ENCODE results near the gene DNASE1L1. TPM values are rescaled to one million over a fixed set of nuclear protein-coding genes. Genes with fewer than 3 reads are reported as not detected.

Gene DNASE1L1
- total and polyA plus RNA-seq, 2 of the 13 experiments (the other 11 are each of a cell fraction or from before 2014, with no cell fraction given) = 4.7 to 12.3 TPM

DNA sequence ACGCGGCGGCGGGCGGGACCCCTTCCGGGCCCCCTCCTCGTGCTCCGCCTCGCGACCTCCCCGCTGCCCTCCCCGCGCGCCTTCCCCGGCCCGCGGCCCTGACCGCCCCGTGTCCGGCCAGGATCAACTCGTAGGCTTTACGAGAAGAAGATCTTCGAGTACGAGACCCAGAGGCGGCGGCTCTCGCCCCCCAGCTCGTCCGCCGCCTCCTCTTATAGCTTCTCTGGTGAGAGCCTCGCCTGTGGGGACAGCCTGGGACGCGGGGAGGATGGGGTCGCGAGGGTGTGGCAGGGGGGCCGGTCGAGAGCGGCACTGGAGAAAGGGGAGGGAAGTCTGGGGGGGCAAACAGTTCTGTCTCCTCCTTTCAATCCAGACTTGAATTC is 29.5 kb downstream of the DNASE1L1 start (continued):
- TF ChIP-seq, protein P1, sequence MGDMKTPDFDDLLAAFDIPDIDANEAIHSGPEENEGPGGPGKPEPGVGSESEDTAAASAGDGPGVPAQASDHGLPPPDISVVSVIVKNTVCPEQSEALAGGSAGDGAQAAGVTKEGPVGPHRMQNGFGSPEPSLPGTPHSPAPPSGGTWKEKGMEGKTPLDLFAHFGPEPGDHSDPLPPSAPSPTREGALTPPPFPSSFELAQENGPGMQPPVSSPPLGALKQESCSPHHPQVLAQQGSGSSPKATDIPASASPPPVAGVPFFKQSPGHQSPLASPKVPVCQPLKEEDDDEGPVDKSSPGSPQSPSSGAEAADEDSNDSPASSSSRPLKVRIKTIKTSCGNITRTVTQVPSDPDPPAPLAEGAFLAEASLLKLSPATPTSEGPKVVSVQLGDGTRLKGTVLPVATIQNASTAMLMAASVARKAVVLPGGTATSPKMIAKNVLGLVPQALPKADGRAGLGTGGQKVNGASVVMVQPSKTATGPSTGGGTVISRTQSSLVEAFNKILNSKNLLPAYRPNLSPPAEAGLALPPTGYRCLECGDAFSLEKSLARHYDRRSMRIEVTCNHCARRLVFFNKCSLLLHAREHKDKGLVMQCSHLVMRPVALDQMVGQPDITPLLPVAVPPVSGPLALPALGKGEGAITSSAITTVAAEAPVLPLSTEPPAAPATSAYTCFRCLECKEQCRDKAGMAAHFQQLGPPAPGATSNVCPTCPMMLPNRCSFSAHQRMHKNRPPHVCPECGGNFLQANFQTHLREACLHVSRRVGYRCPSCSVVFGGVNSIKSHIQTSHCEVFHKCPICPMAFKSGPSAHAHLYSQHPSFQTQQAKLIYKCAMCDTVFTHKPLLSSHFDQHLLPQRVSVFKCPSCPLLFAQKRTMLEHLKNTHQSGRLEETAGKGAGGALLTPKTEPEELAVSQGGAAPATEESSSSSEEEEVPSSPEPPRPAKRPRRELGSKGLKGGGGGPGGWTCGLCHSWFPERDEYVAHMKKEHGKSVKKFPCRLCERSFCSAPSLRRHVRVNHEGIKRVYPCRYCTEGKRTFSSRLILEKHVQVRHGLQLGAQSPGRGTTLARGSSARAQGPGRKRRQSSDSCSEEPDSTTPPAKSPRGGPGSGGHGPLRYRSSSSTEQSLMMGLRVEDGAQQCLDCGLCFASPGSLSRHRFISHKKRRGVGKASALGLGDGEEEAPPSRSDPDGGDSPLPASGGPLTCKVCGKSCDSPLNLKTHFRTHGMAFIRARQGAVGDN (CRISPR knock-in tag; IDR thresholded peaks at IDR 0.05) = peak; percentile 12; the same call in 1 of the 2 replicates
- TF ChIP-seq TRIM24 (CRISPR knock-in tag; IDR thresholded peaks at IDR 0.05) = no peak
- TF ChIP-seq HNF4G (IDR thresholded peaks at IDR 0.05; ENCODE audit: borderline replicate concordance, low read depth, low read length) = no peak
- TF ChIP-seq HNF4G (CRISPR knock-in tag; IDR thresholded peaks at IDR 0.05; ENCODE audit: borderline replicate concordance, low read depth) = no peak
- TF ChIP-seq RXRB (CRISPR knock-in tag; IDR thresholded peaks at IDR 0.05; ENCODE audit: borderline replicate concordance) = no peak
- TF ChIP-seq, protein P2, sequence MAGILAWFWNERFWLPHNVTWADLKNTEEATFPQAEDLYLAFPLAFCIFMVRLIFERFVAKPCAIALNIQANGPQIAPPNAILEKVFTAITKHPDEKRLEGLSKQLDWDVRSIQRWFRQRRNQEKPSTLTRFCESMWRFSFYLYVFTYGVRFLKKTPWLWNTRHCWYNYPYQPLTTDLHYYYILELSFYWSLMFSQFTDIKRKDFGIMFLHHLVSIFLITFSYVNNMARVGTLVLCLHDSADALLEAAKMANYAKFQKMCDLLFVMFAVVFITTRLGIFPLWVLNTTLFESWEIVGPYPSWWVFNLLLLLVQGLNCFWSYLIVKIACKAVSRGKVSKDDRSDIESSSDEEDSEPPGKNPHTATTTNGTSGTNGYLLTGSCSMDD (CRISPR knock-in tag; IDR thresholded peaks at IDR 0.05) = no peak
- TF ChIP-seq, protein P3, sequence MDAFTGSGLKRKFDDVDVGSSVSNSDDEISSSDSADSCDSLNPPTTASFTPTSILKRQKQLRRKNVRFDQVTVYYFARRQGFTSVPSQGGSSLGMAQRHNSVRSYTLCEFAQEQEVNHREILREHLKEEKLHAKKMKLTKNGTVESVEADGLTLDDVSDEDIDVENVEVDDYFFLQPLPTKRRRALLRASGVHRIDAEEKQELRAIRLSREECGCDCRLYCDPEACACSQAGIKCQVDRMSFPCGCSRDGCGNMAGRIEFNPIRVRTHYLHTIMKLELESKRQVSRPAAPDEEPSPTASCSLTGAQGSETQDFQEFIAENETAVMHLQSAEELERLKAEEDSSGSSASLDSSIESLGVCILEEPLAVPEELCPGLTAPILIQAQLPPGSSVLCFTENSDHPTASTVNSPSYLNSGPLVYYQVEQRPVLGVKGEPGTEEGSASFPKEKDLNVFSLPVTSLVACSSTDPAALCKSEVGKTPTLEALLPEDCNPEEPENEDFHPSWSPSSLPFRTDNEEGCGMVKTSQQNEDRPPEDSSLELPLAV (CRISPR knock-in tag; conservative IDR thresholded peaks at IDR 0.05; ENCODE audit: low read depth) = 0 out of 2 replicates have a peak, but pooled peaks have one; percentile 10
- TF ChIP-seq AGO2 (optimal IDR thresholded peaks at IDR 0.05; ENCODE audit: low read depth, low read length) = peak; percentile 17
- TF ChIP-seq HOXA7 (CRISPR knock-in tag; IDR thresholded peaks at IDR 0.05) = no peak
- TF ChIP-seq ZSCAN29 (CRISPR knock-in tag; conservative IDR thresholded peaks at IDR 0.05) = no peak
- TF ChIP-seq GPN1 (CRISPR knock-in tag; IDR thresholded peaks at IDR 0.05; ENCODE audit: borderline replicate concordance) = no peak
- no peak for TF ChIP-seq SRSF1 (optimal IDR thresholded peaks at IDR 0.05; ENCODE audit: low read depth, low read length)
- TF ChIP-seq NFYC (CRISPR knock-in tag; IDR thresholded peaks at IDR 0.05) = no peak
- no peak for TF ChIP-seq ZBTB20 (CRISPR knock-in tag; IDR thresholded peaks at IDR 0.05; ENCODE audit: borderline replicate concordance, low read depth)
- no peak for TF ChIP-seq EED (CRISPR knock-in tag; IDR thresholded peaks at IDR 0.05)
- no peak for TF ChIP-seq XRCC5 (optimal IDR thresholded peaks at IDR 0.05; ENCODE audit: low read length)
- TF ChIP-seq ZBTB3 (CRISPR knock-in tag; IDR thresholded peaks at IDR 0.05; ENCODE audit: borderline replicate concordance, low read depth) = no peak
- TF ChIP-seq, protein P4, sequence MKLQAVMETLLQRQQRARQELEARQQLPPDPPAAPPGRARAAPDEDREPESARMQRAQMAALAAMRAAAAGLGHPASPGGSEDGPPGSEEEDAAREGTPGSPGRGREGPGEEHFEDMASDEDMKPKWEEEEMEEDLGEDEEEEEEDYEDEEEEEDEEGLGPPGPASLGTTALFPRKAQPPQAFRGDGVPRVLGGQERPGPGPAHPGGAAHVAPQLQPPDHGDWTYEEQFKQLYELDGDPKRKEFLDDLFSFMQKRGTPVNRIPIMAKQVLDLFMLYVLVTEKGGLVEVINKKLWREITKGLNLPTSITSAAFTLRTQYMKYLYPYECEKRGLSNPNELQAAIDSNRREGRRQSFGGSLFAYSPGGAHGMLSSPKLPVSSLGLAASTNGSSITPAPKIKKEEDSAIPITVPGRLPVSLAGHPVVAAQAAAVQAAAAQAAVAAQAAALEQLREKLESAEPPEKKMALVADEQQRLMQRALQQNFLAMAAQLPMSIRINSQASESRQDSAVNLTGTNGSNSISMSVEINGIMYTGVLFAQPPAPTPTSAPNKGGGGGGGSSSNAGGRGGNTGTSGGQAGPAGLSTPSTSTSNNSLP (IDR thresholded peaks at IDR 0.05; ENCODE audit: low read depth, low read length) = no peak
- no peak for TF ChIP-seq SUZ12 (IDR thresholded peaks at IDR 0.05; ENCODE audit: low read depth, low read length)
- TF ChIP-seq, protein P5, sequence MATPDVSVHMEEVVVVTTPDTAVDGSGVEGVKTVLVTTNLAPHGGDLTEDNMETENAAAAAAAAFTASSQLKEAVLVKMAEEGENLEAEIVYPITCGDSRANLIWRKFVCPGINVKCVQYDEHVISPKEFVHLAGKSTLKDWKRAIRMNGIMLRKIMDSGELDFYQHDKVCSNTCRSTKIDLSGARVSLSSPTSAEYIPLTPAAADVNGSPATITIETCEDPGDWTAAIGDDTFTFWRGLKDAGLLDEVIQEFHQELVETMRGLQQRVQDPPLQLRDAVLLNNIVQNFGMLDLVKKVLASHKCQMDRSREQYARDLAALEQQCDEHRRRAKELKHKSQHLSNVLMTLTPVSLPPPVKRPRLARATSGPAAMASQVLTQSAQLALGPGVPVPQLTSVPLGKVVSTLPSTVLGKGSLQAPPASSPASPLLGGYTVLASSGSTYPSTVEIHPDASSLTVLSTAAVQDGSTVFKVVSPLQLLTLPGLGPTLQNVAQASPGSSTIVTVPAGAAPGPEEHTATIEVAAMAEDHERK (CRISPR knock-in tag; IDR thresholded peaks at IDR 0.05; ENCODE audit: low read depth) = no peak
- TF ChIP-seq NKX3-1 (CRISPR knock-in tag; IDR thresholded peaks at IDR 0.05) = no peak
- TF ChIP-seq RCOR2 (CRISPR knock-in tag; IDR thresholded peaks at IDR 0.05) = no peak

Measured in HepG2 (cell line).